OCI-LY3 (cell line): ENCODE results near the gene NEK9.
"Not testable (repeated sequence)": the region's sequence is repeated elsewhere in the genome, so short reads cannot be mapped to it uniquely, and the experiment has no call there.

Source experiments
- H2AFZ ChIP-seq: fragments of 200-600, 300-600 bp; shearing (Covaris generic); 2 replicates; pipeline ENCODE4 v1.6.0; 2014; ENCODE audit warnings: antibody characterized with exemption, low read depth, low read length
- H3K27ac ChIP-seq: fragments of 200-600, 300-600 bp; sonication (generic); 2 replicates; pipeline ENCODE4 v1.5.1; 2014; ENCODE audit warnings: mild to moderate bottlenecking, low read length, moderate library complexity, mixed read lengths
- H3K27me3 ChIP-seq: fragments of 200-600, 300-600 bp; sonication (generic); 2 replicates; pipeline ENCODE4 v1.6.1; 2014; ENCODE audit warnings: low read depth, low read length, mixed read lengths
- H3K36me3 ChIP-seq: fragments of 200-600, 300-600 bp; sonication (generic); replicated peaks from 2 replicates; pipeline ENCODE3; 2014; ENCODE audit warnings: low read depth, low read length, mixed read lengths
- H3K4me1 ChIP-seq: fragments of 300-600, 200-600 bp; sonication (generic); 2 replicates; pipeline ENCODE4 v1.6.1; 2014; ENCODE audit warnings: low read length, mixed read lengths
- H3K4me2 ChIP-seq: fragments of 200-600, 300-600 bp; sonication (generic); 2 replicates; pipeline ENCODE4 v1.6.1; 2014; ENCODE audit warnings: low read length, mixed read lengths
- H3K4me3 ChIP-seq: fragments of 300-600, 200-600 bp; sonication (generic); 2 replicates; pipeline ENCODE4 v1.5.1; 2014; ENCODE audit warnings: antibody characterized with exemption, mild to moderate bottlenecking, low read length, moderate library complexity
- H3K79me2 ChIP-seq: fragments of 300-600, 200-600 bp; shearing (Covaris generic); 2 replicates; pipeline ENCODE4 v1.6.1; 2014; ENCODE audit warnings: mild to moderate bottlenecking, low read length, mixed read lengths
- H3K9ac ChIP-seq: fragments of 300-600, 200-600 bp; shearing (Covaris generic); 2 replicates; pipeline ENCODE4 v1.6.0; 2014; ENCODE audit warnings: mild to moderate bottlenecking, low read length, moderate library complexity
- H3K9me3 ChIP-seq: fragments of 200-600, 300-600 bp; shearing (Covaris generic); 2 replicates; pipeline ENCODE4 v1.6.1; 2014; ENCODE audit warnings: low read length, mixed read lengths; ENCODE audit not compliant: insufficient read depth
- H4K20me1 ChIP-seq: fragments of 200-600, 300-600 bp; sonication (generic); 2 replicates; pipeline ENCODE4 v1.6.1; 2016; ENCODE audit warnings: low read length, mixed read lengths; ENCODE audit not compliant: insufficient read depth
- EZH2phosphoT487 ChIP-seq: fragments of 200-600 bp; shearing (Covaris generic); IDR thresholded peaks from 2 replicates; pipeline ENCODE4 v1.6.1; 2018; ENCODE audit warnings: antibody characterized with exemption, mixed run types, low read depth
- TF ChIP-seq, protein P1 (sequence below): fragments of 200-600, 300-600 bp; sonication (generic); IDR thresholded peaks from 2 replicates; pipeline ENCODE4 v1.5.1; 2014; ENCODE audit warnings: antibody characterized with exemption, low read length, low read depth

NEK9 gene

DNA sequence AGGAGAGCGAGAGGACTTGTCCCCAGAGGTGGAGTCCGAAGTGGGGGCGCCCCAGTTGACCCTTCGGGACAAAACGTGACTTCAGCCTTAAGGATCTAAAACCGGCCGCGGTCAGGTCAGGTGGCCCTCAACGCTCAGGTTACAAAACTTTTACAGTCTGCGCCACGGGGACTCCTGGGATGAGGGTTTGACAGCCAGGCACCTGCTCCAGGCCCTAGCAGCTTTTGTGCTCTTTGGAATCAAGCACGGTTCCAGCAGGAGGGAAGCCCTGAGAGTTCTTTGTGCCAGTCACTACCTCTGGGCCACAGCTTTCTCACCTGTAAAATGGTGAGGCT is 57.1 kb downstream of the NEK9 start:
- Histone ChIP-seq H3K27me3 (no peaks in the 10 kb centered on the region), H4K20me1 (no peaks in the 10 kb centered on the region), H3K4me3 (peak overlapping the region; percentile 84), H3K4me1 (peaks cover 9% of the 10 kb centered on the region), H3K9ac (peak overlapping the region; percentile 72), H3K79me2 (peaks cover 9% of the 10 kb centered on the region), H3K9me3 (no peaks in the 10 kb centered on the region), H3K27ac (no peak overlapping the region), H2AFZ (peak overlapping the region; percentile 89), H3K36me3 (no peaks in the 10 kb centered on the region), H3K4me2 (peak overlapping the region; percentile 97)
- TF ChIP-seq EZH2phosphoT487 = no peak
- TF ChIP-seq, protein P1, sequence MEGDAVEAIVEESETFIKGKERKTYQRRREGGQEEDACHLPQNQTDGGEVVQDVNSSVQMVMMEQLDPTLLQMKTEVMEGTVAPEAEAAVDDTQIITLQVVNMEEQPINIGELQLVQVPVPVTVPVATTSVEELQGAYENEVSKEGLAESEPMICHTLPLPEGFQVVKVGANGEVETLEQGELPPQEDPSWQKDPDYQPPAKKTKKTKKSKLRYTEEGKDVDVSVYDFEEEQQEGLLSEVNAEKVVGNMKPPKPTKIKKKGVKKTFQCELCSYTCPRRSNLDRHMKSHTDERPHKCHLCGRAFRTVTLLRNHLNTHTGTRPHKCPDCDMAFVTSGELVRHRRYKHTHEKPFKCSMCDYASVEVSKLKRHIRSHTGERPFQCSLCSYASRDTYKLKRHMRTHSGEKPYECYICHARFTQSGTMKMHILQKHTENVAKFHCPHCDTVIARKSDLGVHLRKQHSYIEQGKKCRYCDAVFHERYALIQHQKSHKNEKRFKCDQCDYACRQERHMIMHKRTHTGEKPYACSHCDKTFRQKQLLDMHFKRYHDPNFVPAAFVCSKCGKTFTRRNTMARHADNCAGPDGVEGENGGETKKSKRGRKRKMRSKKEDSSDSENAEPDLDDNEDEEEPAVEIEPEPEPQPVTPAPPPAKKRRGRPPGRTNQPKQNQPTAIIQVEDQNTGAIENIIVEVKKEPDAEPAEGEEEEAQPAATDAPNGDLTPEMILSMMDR = no peak

DNA sequence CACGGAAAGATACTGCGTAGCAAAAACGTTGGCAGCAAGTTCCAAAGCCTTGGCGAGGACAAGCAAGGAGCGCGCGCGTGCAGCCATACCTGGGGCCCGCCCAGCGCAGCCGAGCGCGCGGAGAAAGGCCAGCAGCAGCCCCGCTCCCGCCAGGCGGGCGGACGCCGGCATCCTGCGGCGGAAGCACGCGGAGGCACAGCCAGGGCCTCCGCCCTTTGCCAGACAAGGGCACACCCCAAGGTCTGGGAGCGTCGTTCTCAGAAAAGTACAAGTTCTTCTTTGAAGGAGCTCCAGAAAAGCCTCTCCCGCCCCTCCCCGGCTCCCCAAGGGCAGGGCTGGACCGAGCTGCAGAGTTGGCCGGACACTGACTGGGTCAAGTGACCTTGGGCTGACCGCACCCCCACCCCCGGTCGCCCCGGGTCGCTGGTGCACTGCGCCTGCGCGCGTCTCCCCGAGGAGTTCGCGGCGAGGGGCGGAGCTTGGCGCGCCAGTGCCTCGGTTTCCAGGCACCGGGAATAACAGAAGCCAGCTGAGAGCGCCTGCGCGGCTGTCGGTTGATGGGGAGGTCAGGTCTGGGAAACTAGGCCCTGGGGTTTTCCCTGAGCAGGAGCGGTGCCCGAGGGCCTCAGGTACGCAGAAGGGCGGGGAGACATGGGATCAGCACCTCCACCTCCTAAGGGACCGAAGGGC is 57.6 kb downstream of the NEK9 start, which contains the start of gene ZC2HC1C:
ZC2HC1C (plus strand) TSS at position 521 of the 690 bp plus-strand sequence. CDS start 933 bp downstream, outside the sequence.
- no peaks in the 10 kb centered on the region for H3K27me3 ChIP-seq
- peak within 1 kb of the TSS; percentile 97 for H3K4me2 ChIP-seq
- H3K4me1 ChIP-seq = peaks cover 10% of the 10 kb centered on the region
- H2AFZ ChIP-seq = peak within 1 kb of the TSS; percentile 89
- H3K27ac ChIP-seq = peak within 1 kb of the TSS; percentile 18; the same call in 1 of the 2 replicates
- TF ChIP-seq, protein P1 = no peak
- TF ChIP-seq EZH2phosphoT487 = no peak
- H3K79me2 ChIP-seq = peaks cover 9% of the 10 kb centered on the region
- H3K9me3 ChIP-seq = no peaks in the 10 kb centered on the region
- H3K9ac ChIP-seq = peak within 1 kb of the TSS; percentile 72
- peak within 1 kb of the TSS; percentile 84 for H3K4me3 ChIP-seq
- H4K20me1 ChIP-seq = no peaks in the 10 kb centered on the region
- H3K36me3 ChIP-seq = no peaks in the 10 kb centered on the region

DNA sequence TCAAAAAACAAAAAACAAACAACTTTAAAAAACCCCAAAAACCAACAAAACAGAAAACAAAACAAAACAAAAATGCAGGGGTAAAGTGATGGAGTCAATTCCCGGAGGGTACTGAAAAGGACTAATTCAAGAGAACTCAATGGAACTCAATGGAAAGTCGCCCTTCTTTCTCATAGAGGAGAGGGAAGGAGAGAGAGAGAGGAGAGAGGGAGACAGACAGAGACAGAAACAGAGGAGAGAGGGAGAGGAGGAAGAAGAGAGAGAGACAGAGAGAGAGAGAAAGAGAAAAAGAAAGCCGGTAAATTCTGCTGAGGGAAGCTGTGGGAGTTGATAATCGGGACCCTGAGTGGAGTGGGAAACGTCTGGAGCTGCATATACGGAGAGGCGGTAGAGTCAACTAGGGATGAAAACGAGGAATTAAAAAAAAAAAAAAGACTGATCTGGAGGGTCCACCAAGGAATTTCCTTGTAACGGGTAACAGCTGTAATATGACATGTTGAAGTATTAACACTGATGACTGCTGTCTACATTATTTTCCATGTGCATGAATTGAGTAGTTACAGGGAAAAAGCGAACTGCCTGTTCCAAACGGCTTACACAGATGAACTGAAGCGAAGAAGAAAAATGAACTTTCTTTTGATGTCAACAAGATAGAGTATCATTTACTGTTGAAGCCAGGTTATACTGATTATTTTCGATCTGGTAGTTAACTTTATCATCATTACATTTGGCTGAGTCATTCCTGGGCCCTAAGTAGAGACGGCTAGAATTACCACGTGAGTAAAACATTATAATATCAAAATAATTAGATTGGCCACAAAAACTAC is 58.3 kb downstream of the NEK9 start:
- no peaks in the 10 kb centered on the region for H3K9me3 ChIP-seq
- peak overlapping the region; percentile 97 for H3K4me2 ChIP-seq
- H3K4me1 ChIP-seq = peaks cover 11% of the 10 kb centered on the region
- peak overlapping the region; percentile 72 for H3K9ac ChIP-seq
- no peaks in the 10 kb centered on the region for H3K36me3 ChIP-seq
- H3K27me3 ChIP-seq = no peaks in the 10 kb centered on the region
- H3K4me3 ChIP-seq = peak overlapping the region; percentile 84
- no peaks in the 10 kb centered on the region for H4K20me1 ChIP-seq
- TF ChIP-seq, protein P1 = no peak
- no peak for TF ChIP-seq EZH2phosphoT487
- peak overlapping the region; percentile 89 for H2AFZ ChIP-seq
- peak overlapping the region; percentile 18; the same call in 1 of the 2 replicates for H3K27ac ChIP-seq
- peaks cover 10% of the 10 kb centered on the region for H3K79me2 ChIP-seq

DNA sequence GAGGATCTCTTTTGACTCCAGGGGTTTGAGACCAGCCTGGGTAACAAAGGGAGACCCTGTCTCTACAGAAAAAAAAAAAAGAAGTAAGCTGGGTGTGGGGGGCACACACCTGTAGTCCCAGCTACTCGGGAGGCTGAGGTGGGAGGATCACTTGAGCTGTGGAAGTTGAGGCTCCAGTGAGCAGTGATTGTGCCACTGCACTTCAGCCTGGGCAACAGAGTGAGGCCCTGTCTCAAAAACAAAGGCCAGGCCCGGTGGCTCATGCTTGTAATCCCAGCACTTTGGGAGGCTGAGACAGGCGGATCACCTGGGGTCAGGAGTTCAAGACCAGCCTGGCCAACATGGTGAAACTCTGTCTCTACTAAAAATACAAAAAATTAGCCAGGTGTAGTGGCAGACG is 59.1 kb downstream of the NEK9 start:
- H3K36me3 ChIP-seq, H4K20me1 ChIP-seq, H2AFZ ChIP-seq, H3K9me3 ChIP-seq, H3K27ac ChIP-seq, H3K9ac ChIP-seq, H3K27me3 ChIP-seq: not testable (repeated sequence)
- Histone ChIP-seq H3K4me1 (peaks cover 17% of the 10 kb centered on the region), H3K79me2 (peaks cover 18% of the 10 kb centered on the region), H3K4me3 (peak overlapping the region; percentile 84), H3K4me2 (peak overlapping the region; percentile 97)
